Adrenal gland (tissue), 12 donors: ENCODE data around the gene KLHL42. TPM values are rescaled to one million over a fixed set of nuclear protein-coding genes. Genes with fewer than 3 reads are reported as not detected.

Experiments
- DNase-seq, 7 donors: peaks; one replicate each; pipeline ENCODE4 v3.0.0-alpha.2; 2019 to 2020
- H3K27ac ChIP-seq, 5 donors: fragments of 200-600 bp; sonication (generic) in 4 of 5; 1 replicate in 3 of 5; 2 replicates in 2 of 5; pipeline versions ENCODE4 v1.5.1 to v1.8.0; 2016 to 2020; ENCODE audit warnings: mild to moderate bottlenecking in 1 of 5
- H3K27me3 ChIP-seq: fragments of 200-600 bp; 2 replicates; pipeline ENCODE4 v1.8.0; 2021
- H3K36me3 ChIP-seq, 2 donors: fragments of 200-600 bp; replicated peaks in 1 of 2; 1 replicate in 1 of 2; 2 replicates in 1 of 2; pipeline versions ENCODE4 v1.5.1 to v1.8.0; 2018 to 2022
- H3K4me1 ChIP-seq, 2 donors: fragments of 200-600 bp; replicated peaks in 1 of 2; 1 replicate in 1 of 2; 2 replicates in 1 of 2; pipeline versions ENCODE4 v1.5.1 to v1.8.0; 2018 to 2021
- H3K4me3 ChIP-seq, 4 donors: fragments of 200-600 bp; sonication (generic) in 3 of 4; one replicate each; pipeline ENCODE4 v1.5.1; 2016 to 2018
- H3K9me3 ChIP-seq, 3 donors: fragments of 200-600 bp; sonication (generic) in 1 of 3; replicated peaks in 1 of 3; 1 replicate in 2 of 3; 2 replicates in 1 of 3; pipeline versions ENCODE4 v1.5.1 to v1.8.0; 2016 to 2021
- POLR2A ChIP-seq, 2 donors: fragments of 450-650 bp; IDR thresholded peaks; one replicate each; pipeline ENCODE4 v1.6.1; 2017; ENCODE audit warnings: antibody characterized with exemption in 2 of 2, mild to moderate bottlenecking in 2 of 2, moderate library complexity in 1 of 2
- WGBS, 4 donors: extraction: QIAGEN DNeasy Blood & Tissue Kit in 2 of 4; methylation state at CpG; one replicate each; pipeline versions ENCODE4 v1.1.5 to v1.1.7; 2013 to 2017; 5-methylcytosine and 5-hydroxymethylcytosine counted together
- intact Hi-C, 2 donors: fragments of 100-400 bp; cut with DNase I; formaldehyde crosslinking; loops; one replicate each; pipeline versions ENCODE4 v1.14.1 to v1.15.0; 2022 to 2023
- polyA plus RNA-seq, 3 donors: library from polyadenylated mRNA; stranded (reverse); fragments of 200-250 nt in 2 of 3; fragments of 350-450 nt in 1 of 3; fragmentation: Illumina TruSeq in 1 of 3; extraction: RNeasy Lipid Tissue Mini Kit (QIAGEN cat#74804) in 1 of 3; gene quantifications; one replicate each; pipeline ENCODE4 v1.2.3, GENCODE V29; 2013 to 2014
- total RNA-seq, 9 donors: library from RNA; depleted of rRNA in 4 of 9; stranded (reverse); fragments of >200 nt in 4 of 9; fragments of 120-200 nt in 1 of 9; fragmentation: NEBNext Ultra II Directional in 1 of 9; extraction: Animal tissue kit (Norgen Biotek cat#: 25700) in 1 of 9; gene quantifications; one replicate each; pipeline versions ENCODE4 v1.1.0 to v1.2.4, GENCODE V29; 2013 to 2023
- TF ChIP-seq, protein P1 (sequence below), 6 experiments: fragments of 450-650 bp in 4 of 6; fragments of 200-600 bp in 2 of 6; sonication (generic) in 1 of 6; IDR thresholded peaks; 1 replicate in 5 of 6; 2 replicates in 1 of 6; pipeline versions ENCODE4 v1.5.1 to v1.8.0; 2016 to 2021; ENCODE audit warnings: antibody characterized with exemption in 6 of 6, mild to moderate bottlenecking in 2 of 6, moderate library complexity in 1 of 6
- donor health status: healthy with polysubstance abuse.
- donor health status: Bipolar disorder and iron deficiency.
- donor health status: DM: yes; HTN: yes; CAD: no.
- donor health status: DM: no; HTN: no; CAD: no.
- donor health status: DM: no; HTN: no; CAD: no.
- donor health status: DM: yes; HTN: yes; CAD: no.

KLHL42 gene
- total and polyA plus RNA-seq, 12 donors = 7.8 to 23.7 (median 18.4) TPM

DNA sequence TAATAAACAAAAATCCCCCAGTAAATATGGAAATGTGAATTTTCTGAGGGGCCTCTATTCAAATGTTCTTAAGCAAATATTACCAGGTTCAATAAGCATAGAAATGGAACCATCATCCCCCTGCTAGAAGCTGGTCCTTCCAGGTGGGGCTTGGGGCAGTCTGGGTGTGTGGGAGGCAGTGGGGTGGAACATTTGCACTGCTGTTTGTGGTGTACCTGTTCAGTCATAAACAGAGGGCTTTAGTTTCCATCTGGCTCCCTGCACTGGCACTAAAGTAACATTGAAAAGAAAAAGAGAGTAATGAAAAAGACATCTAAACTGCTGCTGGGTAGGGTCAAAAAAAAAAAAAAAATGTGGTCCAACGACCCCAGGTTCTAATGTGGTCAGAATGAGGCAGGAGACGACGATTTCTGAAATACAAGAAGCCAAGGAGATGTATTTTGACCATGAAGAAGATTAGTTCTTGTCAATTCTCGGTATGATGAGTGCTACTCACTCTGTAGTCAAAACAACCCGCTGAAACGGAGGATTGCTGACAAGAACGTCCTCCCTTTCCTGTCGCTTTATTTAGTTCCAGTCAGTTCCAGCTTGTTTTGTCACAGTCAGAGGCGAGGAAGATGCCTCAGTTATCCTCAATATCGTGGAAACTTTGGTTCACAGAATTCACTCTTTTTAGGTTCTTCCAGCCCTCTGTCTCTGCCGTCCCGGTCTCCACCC, 44.3 kb downstream of the KLHL42 start:
- Histone ChIP-seq H3K4me1 (peaks cover 0 to 7% of the 10 kb centered on the region in 2 donors), H3K9me3 (no peaks in the 10 kb centered on the region), H3K27me3 (peaks cover 5% of the 10 kb centered on the region), H3K27ac (no peak overlapping the region), H3K36me3 (no peaks in the 10 kb centered on the region), H3K4me3 (no peak overlapping the region)
- intact Hi-C loops = no loop called here
- no peak for DNase-seq
- TF ChIP-seq, protein P1, sequence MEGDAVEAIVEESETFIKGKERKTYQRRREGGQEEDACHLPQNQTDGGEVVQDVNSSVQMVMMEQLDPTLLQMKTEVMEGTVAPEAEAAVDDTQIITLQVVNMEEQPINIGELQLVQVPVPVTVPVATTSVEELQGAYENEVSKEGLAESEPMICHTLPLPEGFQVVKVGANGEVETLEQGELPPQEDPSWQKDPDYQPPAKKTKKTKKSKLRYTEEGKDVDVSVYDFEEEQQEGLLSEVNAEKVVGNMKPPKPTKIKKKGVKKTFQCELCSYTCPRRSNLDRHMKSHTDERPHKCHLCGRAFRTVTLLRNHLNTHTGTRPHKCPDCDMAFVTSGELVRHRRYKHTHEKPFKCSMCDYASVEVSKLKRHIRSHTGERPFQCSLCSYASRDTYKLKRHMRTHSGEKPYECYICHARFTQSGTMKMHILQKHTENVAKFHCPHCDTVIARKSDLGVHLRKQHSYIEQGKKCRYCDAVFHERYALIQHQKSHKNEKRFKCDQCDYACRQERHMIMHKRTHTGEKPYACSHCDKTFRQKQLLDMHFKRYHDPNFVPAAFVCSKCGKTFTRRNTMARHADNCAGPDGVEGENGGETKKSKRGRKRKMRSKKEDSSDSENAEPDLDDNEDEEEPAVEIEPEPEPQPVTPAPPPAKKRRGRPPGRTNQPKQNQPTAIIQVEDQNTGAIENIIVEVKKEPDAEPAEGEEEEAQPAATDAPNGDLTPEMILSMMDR (IDR thresholded peaks at IDR 0.05) = no peak
- TF ChIP-seq POLR2A (IDR thresholded peaks at IDR 0.05) = no peak
- 64 to 72% (median 64%) methylated on average over 12 of the region's 12 CpGs for WGBS, 4 donors

DNA sequence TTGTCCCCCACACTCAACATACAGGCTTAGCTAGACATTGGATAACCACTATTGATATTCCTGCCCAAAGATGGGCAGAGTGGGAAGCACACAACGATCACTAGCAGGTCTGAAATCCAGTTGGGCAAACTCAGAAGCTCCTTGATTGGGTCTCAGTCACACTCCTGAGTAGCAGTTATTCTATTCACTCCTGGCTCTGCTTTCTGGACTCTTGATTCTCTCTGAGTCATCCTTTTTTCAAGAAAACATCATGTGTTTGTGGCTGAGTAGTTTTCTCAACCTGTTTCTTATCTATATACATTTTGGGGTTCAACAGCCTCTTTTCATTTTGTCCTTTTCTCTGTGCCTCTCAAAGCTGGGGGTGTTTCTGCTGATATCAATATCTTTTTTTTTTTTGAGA, 46.0 kb downstream of the KLHL42 start:
- intact Hi-C loops = no loop called here
- no peak for DNase-seq

DNA sequence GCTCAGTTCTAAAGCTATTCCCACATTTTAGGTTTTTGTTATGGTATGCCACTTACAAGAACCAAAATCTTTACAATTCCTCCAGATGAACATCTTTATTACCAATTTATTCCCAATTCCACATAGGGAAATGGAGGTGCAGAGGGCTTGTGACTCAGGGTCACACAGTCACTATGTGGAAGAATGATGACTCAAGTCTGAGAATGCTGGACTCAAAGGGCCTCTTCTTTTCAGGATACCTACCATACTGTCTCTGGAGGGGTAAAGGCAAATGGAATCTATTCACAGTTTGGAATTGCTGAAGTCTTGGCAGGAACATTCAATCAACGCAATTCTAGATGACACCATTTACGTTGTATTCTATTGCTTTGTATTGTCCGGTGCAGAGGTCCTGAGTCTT, 48.2 kb downstream of the KLHL42 start:
- TF ChIP-seq, protein P1 (IDR thresholded peaks at IDR 0.05) = no peak
- TF ChIP-seq POLR2A (IDR thresholded peaks at IDR 0.05) = no peak
- intact Hi-C loops = no loop called here
- DNase-seq = no peak
- Histone ChIP-seq H3K27me3 (peaks cover 5% of the 10 kb centered on the region), H3K4me3 (no peak overlapping the region), H3K27ac (no peak overlapping the region), H3K36me3 (no peaks in the 10 kb centered on the region), H3K9me3 (no peaks in the 10 kb centered on the region), H3K4me1 (no peaks in the 10 kb centered on the region)
- 83 to 92% (median 90%) methylated on average over 3 of the region's 3 CpGs for WGBS, 4 donors

More for the DNA sequence above, 46.0 kb downstream of the KLHL42 start:
- 78 to 92% (median 85%) methylated on average over 1 of the region's 1 CpG for WGBS, 4 donors
- no peak overlapping the region for H3K27ac ChIP-seq
- no peak overlapping the region for H3K4me3 ChIP-seq
- no peaks in the 10 kb centered on the region for H3K36me3 ChIP-seq
- TF ChIP-seq, protein P1 (IDR thresholded peaks at IDR 0.05) = no peak
- TF ChIP-seq POLR2A (IDR thresholded peaks at IDR 0.05) = no peak
- H3K27me3 ChIP-seq = peaks cover 5% of the 10 kb centered on the region
- no peaks in the 10 kb centered on the region for H3K9me3 ChIP-seq
- peaks cover 0 to 6% of the 10 kb centered on the region in 2 donors for H3K4me1 ChIP-seq

DNA sequence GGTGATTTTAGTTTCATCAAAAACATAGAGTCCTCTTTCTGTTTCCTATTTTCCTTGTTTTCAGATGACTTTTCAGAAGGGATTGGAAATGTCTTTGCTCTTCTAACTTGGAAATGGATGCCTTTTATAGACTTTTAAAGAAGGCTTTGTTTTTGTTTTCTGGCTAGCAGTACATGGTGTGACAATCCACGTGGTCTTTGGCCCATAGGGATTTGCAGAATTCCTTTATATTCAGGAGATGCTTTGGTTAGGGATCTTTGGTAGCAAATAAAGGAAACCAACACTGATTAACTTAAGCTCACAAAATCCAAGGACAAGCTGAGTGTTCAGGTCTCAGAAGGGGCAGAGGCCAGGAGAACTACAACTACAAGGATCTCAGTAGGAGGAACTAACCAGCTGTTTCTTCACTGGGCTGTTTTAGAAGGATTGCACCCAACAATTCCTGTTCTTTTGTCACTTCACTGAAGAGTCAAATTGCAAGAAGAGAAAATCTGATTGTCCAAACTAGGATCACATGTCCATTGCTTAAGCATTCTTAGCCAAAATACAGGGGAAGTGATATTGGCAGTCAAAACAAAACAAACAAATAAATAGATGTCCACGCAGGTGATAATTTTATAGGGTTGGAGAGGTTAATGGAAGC, 58.6 kb downstream of the KLHL42 start:
- H3K36me3 ChIP-seq = no peaks in the 10 kb centered on the region
- DNase-seq = no peak
- TF ChIP-seq, protein P1 (IDR thresholded peaks at IDR 0.05) = no peak
- no peak for TF ChIP-seq POLR2A (IDR thresholded peaks at IDR 0.05)
- no peak overlapping the region for H3K27ac ChIP-seq
- H3K9me3 ChIP-seq = no peaks in the 10 kb centered on the region
- H3K4me1 ChIP-seq = no peaks in the 10 kb centered on the region
- H3K27me3 ChIP-seq = no peaks in the 10 kb centered on the region
- no peak overlapping the region for H3K4me3 ChIP-seq
- WGBS, 4 donors = 69 to 74% (median 73%) methylated on average over 2 of the region's 2 CpGs
- intact Hi-C loops = no loop called here
